Measurements from ENCODE around the gene AFAP1. TPM values are rescaled to one million over a fixed set of nuclear protein-coding genes. Genes with fewer than 3 reads are reported as not detected.

AFAP1 gene
- total RNA-seq, 1 donor from 2014 or later: 67.9 TPM

- DNase-seq (ENCODE audit: low read depth) (no peak), FAIRE-seq (no peak)
- Histone ChIP-seq H3K4me3 (ENCODE audit: insufficient read depth, low read depth, low read length) (no peak overlapping the region), H2AFZ (ENCODE audit: low read depth, low read length) (no peak overlapping the region), H3K4me2 (ENCODE audit: low read length) (no peak overlapping the region), H4K20me1 (ENCODE audit: insufficient read depth, low read length) (peaks cover 12% of the 10 kb centered on the region), H3K9me3 (ENCODE audit: insufficient read depth, low read depth, low read length) (no peaks in the 10 kb centered on the region), H3K9ac (ENCODE audit: low read length) (no peak overlapping the region), H3K27ac (ENCODE audit: low read depth, low read length) (no peak overlapping the region), H3K27me3 (ENCODE audit: insufficient read depth, low read length) (no peaks in the 10 kb centered on the region), H3K36me3 (ENCODE audit: insufficient read depth, low read length) (no peaks in the 10 kb centered on the region), H3K4me1 (ENCODE audit: insufficient read depth, low read length) (no peaks in the 10 kb centered on the region), H3K79me2 (ENCODE audit: insufficient read depth, low read length) (no peaks in the 10 kb centered on the region)
- Mint-ChIP-seq H3K27ac (ENCODE audit: unreplicated experiment) (no peak overlapping the region), H3K9me3 (ENCODE audit: unreplicated experiment) (peaks cover 2% of the 10 kb centered on the region), H3K27me3 (ENCODE audit: low read depth, unreplicated experiment) (peaks cover 37% of the 10 kb centered on the region), H3K36me3 (ENCODE audit: low read depth, unreplicated experiment) (peaks cover 12% of the 10 kb centered on the region), H3K4me3 (ENCODE audit: unreplicated experiment) (no peak overlapping the region), H3K4me1 (ENCODE audit: low read depth, unreplicated experiment) (no peaks in the 10 kb centered on the region)
- TF ChIP-seq CTCF (IDR thresholded peaks at IDR 0.05; ENCODE audit: insufficient read depth, low read depth, low read length): no peak
- TF ChIP-seq EZH2 (IDR thresholded peaks at IDR 0.05; ENCODE audit: insufficient read depth, low read length): no peak
Observed at GRCh38 chr4:7739077-7739917, 200.4 kb downstream of the AFAP1 start.

GRCh38 chr4:7738458-7739076 is 201.1 kb downstream of the AFAP1 start:
- no peak for FAIRE-seq
- H3K9me3 Mint-ChIP-seq (ENCODE audit: unreplicated experiment): peaks cover 2% of the 10 kb centered on the region

More at GRCh38 chr4:7738458-7739076, 201.1 kb downstream of the AFAP1 start:
- H3K9me3 ChIP-seq (ENCODE audit: insufficient read depth, low read depth, low read length): no peaks in the 10 kb centered on the region
- no peak overlapping the region for H3K4me3 Mint-ChIP-seq (ENCODE audit: unreplicated experiment)
- no peak overlapping the region for H3K27ac Mint-ChIP-seq (ENCODE audit: unreplicated experiment)
- no peaks in the 10 kb centered on the region for H3K4me1 Mint-ChIP-seq (ENCODE audit: low read depth, unreplicated experiment)
- H3K27ac ChIP-seq (ENCODE audit: low read depth, low read length): no peak overlapping the region
- no peaks in the 10 kb centered on the region for H3K4me1 ChIP-seq (ENCODE audit: insufficient read depth, low read length)
- H3K27me3 Mint-ChIP-seq (ENCODE audit: low read depth, unreplicated experiment): peaks cover 35% of the 10 kb centered on the region
- TF ChIP-seq EZH2 (IDR thresholded peaks at IDR 0.05; ENCODE audit: insufficient read depth, low read length) (no peak), CTCF (IDR thresholded peaks at IDR 0.05; ENCODE audit: insufficient read depth, low read depth, low read length) (no peak)
- peaks cover 7% of the 10 kb centered on the region for H4K20me1 ChIP-seq (ENCODE audit: insufficient read depth, low read length)
- no peaks in the 10 kb centered on the region for H3K36me3 ChIP-seq (ENCODE audit: insufficient read depth, low read length)
- H3K27me3 ChIP-seq (ENCODE audit: insufficient read depth, low read length): no peaks in the 10 kb centered on the region
- peaks cover 12% of the 10 kb centered on the region for H3K36me3 Mint-ChIP-seq (ENCODE audit: low read depth, unreplicated experiment)
- no peak overlapping the region for H3K9ac ChIP-seq (ENCODE audit: low read length)
- no peak for DNase-seq (ENCODE audit: low read depth)
- H3K4me2 ChIP-seq (ENCODE audit: low read length): no peak overlapping the region
- no peaks in the 10 kb centered on the region for H3K79me2 ChIP-seq (ENCODE audit: insufficient read depth, low read length)
- H3K4me3 ChIP-seq (ENCODE audit: insufficient read depth, low read depth, low read length): no peak overlapping the region
- no peak overlapping the region for H2AFZ ChIP-seq (ENCODE audit: low read depth, low read length)

Data from astrocyte (in vitro differentiated cells and primary cell).